H1 (cell line): Measurements from ENCODE around the gene COL20A1. TPM values are rescaled to one million over a fixed set of nuclear protein-coding genes. Genes with fewer than 3 reads are reported as not detected.

Source experiments
- BRCA1 ChIP-seq: IDR thresholded peaks from 2 replicates; pipeline ENCODE4 v1.6.1; 2012; ENCODE audit warnings: low read depth, low read length, improper control_type of control experiment
- CEBPB ChIP-seq: IDR thresholded peaks from 2 replicates; pipeline ENCODE4 v1.6.1; 2012; ENCODE audit warnings: low read depth, low read length
- CHD7 ChIP-seq: fragments of 300-600 bp; sonication (generic); IDR thresholded peaks from 2 replicates; pipeline ENCODE4 v1.7.1; 2012; ENCODE audit warnings: low read length, moderate library complexity, mild to moderate bottlenecking, inconsistent platforms; ENCODE audit not compliant: insufficient replicate concordance
- EZH2 ChIP-seq: fragments of 200-600 bp; sonication (generic); IDR thresholded peaks from 2 replicates; pipeline ENCODE4 v1.7.1; 2012; ENCODE audit warnings: low read depth, mild to moderate bottlenecking, moderate library complexity, low read length, inconsistent platforms; ENCODE audit not compliant: severe bottlenecking
- KDM1A ChIP-seq: fragments of 200-600, 300-600 bp; sonication (generic); IDR thresholded peaks from 2 replicates; pipeline ENCODE4 v1.7.1; 2016; ENCODE audit warnings: mild to moderate bottlenecking, low read length, borderline replicate concordance
- MAX ChIP-seq: IDR thresholded peaks from 2 replicates; pipeline ENCODE4 v1.6.1; 2012; ENCODE audit warnings: inconsistent platforms
- NANOG ChIP-seq: IDR thresholded peaks from 2 replicates; pipeline ENCODE4 v1.6.1; 2011; ENCODE audit warnings: low read length, low read depth, mild to moderate bottlenecking, inconsistent platforms; ENCODE audit not compliant: insufficient read depth, poor library complexity, severe bottlenecking
- RFX5 ChIP-seq: IDR thresholded peaks from 2 replicates; pipeline ENCODE4 v1.6.1; 2011; ENCODE audit warnings: low read depth, low read length, improper control_type of control experiment, borderline replicate concordance
- polyA plus RNA-seq, 7 experiments: library from polyadenylated mRNA; depleted of rRNA in 3 of 7; stranded (reverse) in 5 of 7; unstranded in 2 of 7; fragments of >200 nt in 5 of 7; fragments of 200-250 nt in 2 of 7; gene quantifications; 1 replicate in 5 of 7; 2 replicates in 1 of 7; 4 replicates in 1 of 7; pipeline versions ENCODE4 v1.2.1 to v1.2.3, GENCODE V29; 2011 to 2013; ENCODE audit warnings: missing spikeins in 2 of 7, mixed read lengths in 2 of 7
- total RNA-seq: library from RNA; stranded (reverse); fragmentation: NEBNext Ultra II Directional; extraction: Animal tissue kit (Norgen Biotek cat#: 25700); gene quantifications from 2 replicates; pipeline ENCODE4 v1.2.1, GENCODE V29; 2021

COL20A1 gene
- total and polyA plus RNA-seq, 2 of the 8 experiments (the other 6 are each of a cell fraction or from before 2014, with no cell fraction given) = 0.19 to 0.21 TPM

GRCh38 chr20:63313349-63314014 is 20.5 kb downstream of the COL20A1 start (continued):
- TF ChIP-seq CHD7 (no peak), RFX5 (no peak), NANOG (no peak), BRCA1 (no peak), EZH2 (no peak), CEBPB (no peak), MAX (no peak), KDM1A (no peak)
